ENCODE results near the gene MICALL1. TPM values are rescaled to one million over a fixed set of nuclear protein-coding genes. Genes with fewer than 3 reads are reported as not detected.

The MICALL1 gene
- 85.0 TPM for total RNA-seq (ENCODE audit: insufficient read depth, low replicate concordance)

- peak; percentile 77 for DNase-seq (ENCODE audit: low spot score)
These were observed at the start of gene MICALL1 for GRCh38 chr22:37905534-37906363. MICALL1 (plus strand) TSS chr22:37906297; CDS start chr22:37906423, 126 bp downstream.

DNA sequence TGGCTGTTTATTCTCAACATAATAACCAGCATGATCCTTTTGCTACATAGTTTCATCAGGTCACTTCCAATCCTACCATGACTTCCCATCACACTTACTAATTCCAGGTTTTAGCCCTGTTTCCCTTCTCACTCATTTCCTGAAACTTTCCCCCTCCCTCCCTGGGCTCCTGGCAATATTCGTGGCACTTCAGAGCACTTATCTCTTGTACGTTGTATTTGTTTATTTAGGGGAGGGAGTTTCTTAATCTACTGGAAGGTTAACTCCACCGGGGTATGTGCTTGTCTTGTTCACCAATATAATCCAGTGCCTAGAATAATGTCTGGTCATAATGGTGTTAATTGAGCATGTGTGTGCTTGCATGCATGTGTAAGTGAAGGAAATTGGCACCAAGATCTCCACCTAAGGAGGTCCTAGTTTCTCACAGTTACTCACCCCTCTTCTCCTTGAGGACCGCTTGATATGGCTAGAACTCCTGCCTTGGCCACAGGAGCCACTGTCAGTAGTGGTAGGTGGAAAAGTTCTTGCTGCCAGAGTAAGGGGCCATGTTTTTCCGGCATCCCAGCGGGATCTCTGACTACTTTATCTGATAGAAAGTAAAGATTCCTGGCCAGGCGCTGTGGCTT lies 45.2 kb upstream of the MICALL1 start:
- DNase-seq (ENCODE audit: low spot score) = no peak

- no peak for DNase-seq (ENCODE audit: low spot score)
These were observed 43.3 kb upstream of the MICALL1 start for GRCh38 chr22:37862570-37863325.

- no peak for DNase-seq (ENCODE audit: low spot score)
These were observed 40.6 kb upstream of the MICALL1 start for GRCh38 chr22:37865510-37865909.

GRCh38 chr22:37870273-37870672 lies 35.8 kb upstream of the MICALL1 start:
- DNase-seq (ENCODE audit: low spot score) = no peak

DNA sequence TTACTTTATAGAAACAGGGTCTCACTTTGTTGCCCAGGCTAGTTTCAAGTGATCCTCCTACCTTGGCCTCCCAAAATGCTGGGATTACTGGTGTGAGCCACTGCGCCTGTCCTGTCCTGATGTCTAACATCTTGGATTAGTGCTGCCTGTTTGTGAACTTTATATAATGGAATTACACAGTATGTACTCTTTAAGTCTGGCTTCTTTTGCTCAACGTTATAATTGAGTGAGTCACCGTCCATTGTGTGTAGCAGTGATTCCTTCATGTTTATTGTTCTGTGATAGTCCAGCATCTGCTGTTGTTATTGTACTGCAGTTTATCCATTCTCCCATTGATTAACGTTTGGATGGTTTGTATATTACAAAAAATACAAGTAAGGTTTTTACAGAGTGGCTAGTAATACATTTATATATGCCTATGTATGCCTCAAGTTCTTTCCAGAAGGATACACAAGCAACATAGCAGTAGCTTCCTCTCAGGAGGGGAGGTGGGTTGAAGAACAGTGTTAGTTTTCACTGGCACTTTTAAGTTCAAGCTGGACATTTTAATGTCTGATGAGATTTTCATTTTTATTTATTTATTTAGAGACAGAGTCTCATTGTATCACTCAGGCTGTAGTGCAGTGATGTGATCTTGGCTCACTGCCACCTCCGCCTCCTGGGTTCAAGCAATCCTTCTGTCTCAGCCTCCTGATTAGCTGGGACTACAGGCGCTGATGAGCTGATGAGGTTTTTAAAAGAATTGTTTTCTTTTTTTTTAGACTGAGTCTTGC lies 25.2 kb upstream of the MICALL1 start:
- no peak for DNase-seq (ENCODE audit: low spot score)

DNA sequence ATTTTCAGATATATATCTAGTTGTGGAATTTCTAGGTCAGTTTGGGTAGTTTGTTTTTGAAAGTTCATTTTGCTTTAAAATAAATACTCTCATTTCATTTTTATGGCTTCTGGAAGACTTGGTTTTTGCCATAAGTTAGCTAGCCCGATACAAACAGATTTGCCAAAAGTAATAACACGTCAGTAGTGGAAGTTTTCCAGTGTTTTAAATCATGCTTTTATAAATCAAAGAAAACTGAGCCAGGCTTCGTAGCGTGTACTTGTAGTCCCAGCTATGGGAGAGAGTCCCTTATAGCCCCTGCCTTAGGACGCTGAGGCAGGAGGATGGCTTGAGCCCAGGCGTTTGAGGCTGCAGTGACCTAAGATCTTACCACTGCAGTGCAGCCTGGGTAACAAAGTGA lies 21.7 kb upstream of the MICALL1 start:
- DNase-seq (ENCODE audit: low spot score) = no peak

DNA sequence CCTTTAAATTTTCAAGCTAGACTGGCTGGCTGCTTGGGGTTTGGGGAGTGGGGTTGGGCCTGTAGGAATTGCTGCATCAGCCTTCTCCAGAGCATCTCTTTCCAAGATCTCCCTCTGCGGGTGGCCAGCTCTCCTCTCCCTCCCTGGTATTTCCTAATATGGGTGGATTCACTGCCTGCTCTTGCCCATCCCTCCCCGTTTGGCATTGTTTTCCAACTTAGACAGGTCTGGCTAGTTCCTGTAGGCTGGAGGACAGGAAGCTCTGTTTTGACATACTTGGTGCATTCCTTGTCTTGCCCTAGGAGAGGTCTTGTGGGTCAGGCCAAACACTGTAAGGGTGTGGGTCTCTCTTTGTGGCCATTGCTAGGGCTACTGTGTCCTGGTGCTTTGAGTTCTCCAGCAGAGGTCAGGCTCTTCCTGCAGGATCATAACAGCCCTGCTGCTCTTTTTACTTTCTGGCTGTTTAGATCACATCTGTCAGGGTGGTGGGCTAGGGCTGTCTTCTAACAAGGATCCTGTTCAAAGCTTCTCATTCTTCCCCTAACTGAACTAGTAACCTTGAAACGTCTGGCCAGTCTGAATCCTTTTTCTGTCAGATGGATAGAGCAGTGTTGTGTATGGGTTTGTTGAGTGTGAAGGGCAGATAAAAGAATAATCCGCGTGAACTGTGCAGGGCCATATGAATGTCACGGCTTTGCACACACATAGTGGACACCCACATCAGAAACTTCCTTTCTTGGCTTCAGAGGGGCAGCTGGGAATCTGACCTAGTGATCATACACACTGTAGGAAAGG lies 18.3 kb upstream of the MICALL1 start:
- peak; percentile 87 for DNase-seq (ENCODE audit: low spot score)

DNA sequence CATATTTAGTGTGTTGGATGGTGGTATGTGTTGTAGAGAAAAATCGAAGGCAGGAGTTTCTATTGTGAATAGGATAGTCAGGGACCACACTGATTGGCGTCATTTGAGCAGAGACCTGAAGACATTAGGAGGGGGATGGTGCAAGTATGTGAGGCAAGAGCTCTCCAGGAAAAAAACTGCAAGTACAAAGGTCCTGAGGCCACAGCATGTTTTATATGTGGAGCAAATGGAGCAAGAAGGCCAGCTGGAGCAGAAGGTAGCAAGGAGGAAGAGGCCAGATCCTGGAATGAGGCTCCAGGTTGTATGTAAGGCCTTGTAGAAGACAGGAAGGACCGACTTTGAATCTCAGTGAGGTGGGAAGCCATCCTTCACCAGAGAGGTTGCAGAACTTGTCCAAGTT lies 14.2 kb upstream of the MICALL1 start:
- DNase-seq (ENCODE audit: low spot score) = no peak

DNA sequence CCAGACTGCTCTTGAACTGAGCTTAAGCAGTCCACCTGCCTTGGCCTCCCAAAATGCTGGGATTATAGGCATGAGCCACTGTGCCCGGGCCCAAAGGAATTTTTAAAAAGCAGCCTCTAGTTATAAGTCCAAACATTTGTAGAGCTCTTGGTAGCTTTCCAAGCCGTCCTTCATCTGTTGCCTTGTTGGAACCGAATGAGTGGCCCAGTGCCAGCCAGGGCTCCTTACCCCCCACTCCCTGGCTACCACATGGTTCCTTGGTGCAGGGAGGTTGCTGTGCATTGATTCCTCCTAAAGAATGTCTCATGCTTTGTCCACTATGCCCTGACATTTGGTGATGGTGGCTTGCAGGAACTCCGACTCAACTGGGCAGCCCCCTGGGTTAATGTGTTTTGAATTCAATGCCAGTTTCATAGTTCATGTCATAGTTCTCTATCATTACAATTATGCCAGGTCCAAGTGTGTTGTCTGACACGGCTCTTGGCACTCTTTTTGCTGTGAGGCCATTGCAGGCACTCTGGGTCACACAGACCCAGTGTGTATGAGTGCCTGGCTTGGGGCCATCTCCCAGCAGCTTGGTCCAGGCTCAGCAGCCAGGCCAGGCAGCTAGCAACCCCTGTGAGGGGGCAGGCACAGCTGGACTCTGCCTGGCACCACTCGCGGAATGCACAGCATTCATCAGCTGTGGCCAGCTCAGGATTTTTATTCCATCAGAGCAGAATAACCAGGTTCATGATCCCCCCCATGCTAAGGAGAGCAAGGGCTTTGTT lies 13.3 kb upstream of the MICALL1 start:
- no peak for DNase-seq (ENCODE audit: low spot score)

GRCh38 chr22:37893583-37893983 lies 12.5 kb upstream of the MICALL1 start:
- DNase-seq (ENCODE audit: low spot score) = no peak

DNA sequence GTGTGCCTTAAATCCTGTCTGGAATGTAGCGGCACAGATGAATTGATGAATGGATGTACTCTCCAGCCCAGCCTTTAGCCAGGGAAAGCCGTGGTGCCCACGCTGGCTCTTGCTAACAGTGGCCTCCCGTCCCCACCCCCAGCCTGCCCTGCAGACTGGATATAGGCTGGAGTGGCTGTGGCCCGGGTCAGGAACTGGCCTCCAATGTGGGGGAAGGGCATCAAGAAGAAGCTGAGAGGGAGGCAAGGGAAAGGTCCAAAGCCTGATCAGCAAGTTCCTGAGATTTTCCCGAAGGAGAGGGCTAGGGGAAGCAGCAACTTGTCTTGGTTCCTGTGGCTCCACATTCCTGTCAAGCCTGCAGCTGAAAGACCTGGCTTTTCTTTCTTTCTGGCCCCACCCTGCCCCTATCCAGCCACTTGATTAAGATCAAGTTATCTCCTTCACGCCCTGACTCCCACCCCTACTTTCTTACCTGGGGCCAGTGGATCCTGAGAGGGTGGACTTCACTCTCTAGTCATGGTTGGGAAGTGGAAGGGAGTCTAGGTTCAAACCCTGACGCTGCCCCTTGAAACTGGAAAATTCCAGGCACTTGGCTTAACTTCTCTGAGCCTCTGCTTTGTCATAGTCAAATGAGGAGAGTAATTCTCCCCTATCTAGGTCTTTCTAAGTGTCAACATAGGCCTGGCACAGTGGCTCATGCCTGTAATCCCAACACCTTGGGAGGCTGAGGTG lies 11.0 kb upstream of the MICALL1 start:
- peak; percentile 58 for DNase-seq (ENCODE audit: low spot score)

DNA sequence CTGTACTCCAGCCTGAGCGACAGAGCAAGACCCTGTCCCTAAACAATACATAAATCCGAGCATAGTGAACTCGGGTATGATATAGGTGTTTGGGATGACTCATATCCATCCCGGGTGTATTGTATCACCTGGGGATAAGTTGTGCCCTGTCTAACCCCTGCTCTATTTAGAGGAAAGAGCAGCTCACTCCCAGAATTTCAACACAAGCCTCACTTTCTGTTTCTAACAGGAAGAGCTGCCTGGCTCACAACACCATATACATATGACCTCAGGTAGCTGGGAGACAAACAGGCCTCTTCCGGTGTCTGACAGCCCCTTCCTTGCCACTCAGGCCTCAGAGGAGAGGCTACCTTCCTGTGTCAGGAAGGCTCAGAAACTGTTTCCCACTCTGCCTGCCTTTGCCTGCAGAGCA lies 9.9 kb upstream of the MICALL1 start:
- peak; percentile 35 for DNase-seq (ENCODE audit: low spot score)

GRCh38 chr22:37896939-37897338 lies 9.2 kb upstream of the MICALL1 start:
- peak; percentile 71 for DNase-seq (ENCODE audit: low spot score)

- DNase-seq (ENCODE audit: low spot score) = no peak
These were observed 8.3 kb upstream of the MICALL1 start for GRCh38 chr22:37897807-37898206.

DNA sequence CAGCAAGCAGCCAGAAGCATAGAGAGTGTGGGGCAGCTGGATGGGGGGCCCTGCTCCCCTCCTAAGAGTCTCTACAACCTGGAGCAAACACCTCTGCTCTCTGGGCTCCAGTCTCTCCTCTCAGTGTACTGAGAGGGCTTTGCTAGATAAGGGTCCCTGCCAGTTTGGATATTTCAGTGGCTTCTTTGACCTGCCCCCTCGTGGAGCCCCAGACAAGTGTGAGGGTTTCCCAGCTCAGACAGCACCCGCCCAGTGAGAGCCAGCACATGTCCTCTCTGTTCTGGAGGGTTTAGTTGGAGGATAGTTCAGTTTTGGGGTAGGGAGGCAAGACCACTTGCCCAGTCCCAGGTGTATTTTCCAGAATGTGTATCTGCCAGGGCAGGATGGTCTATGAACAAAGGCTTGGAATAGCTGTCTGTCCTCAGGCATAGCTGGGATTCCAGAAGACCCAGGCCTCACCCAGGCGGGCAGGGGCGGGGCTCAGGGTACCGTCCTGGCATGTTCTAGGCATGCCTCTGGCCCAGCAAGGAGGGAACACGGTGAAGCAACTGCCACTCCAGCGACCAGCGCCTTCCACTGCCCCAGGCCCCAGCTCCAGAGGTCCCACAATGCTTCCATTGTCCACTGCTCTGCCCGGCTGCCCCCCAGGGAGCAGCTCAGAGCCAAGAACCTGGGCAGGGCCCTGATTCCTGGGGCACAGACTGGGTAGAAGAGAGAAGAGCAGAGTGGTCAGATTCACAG lies 7.5 kb upstream of the MICALL1 start:
- DNase-seq (ENCODE audit: low spot score) = peak; percentile 64

DNA sequence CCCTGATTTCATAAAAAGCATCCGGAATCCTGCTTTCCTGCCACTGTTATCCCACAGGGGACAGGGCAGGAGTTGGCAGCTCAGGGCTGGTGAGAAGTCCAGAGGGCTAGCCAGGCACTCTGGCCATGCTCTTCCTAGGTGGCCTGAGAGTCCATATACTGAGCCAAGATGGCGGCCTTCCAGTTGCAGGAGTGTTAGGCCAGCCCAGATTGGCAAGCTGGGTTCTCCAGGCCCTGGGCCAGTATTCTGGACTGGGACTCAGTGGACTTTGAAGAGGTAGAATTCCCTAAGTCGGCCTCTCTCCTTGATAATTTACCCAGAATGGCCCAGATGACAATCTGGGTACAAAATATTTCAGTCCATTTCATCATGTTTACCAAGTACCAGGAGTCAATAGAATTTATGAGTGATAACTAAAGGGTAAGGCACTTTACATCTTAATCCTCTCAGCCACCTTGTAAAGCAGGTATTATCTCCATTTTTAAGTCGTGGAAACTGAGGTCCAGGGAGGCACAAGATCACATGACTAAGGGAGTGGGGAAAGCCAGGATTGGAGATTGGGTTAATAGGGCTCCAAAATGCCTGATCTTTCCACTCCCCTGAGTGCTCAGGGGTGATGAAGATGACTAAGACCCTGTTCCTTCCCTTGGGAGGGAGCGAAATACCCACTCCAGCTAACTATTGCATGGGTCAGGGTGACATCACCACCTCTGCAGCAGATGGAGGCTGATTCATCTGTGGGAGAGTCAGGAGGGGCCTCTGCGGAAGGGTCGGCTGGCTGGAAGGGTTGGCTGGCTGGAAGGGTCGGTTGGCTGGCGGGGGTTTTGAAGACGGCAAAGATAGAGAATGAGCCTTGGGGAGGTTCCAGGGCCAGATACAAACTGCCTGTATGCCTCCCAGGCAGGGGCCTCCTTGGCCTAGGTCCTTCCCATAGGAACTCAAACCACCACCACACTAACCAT lies 1.2 kb upstream of the MICALL1 start:
- peak; percentile 91 for DNase-seq (ENCODE audit: low spot score)

All from umbilical cord (tissue), 2 donors.